GM12892 (cell line): ENCODE results near the gene SERPINA5.

Source experiments
- POLR2A ChIP-seq: IDR thresholded peaks from 2 replicates; pipeline ENCODE4 v1.6.1; 2011; ENCODE audit warnings: low read depth, low read length, control low read depth
- POLR2AphosphoS5 ChIP-seq: IDR thresholded peaks from 2 replicates; pipeline ENCODE4 v1.6.1; 2011; ENCODE audit warnings: low read depth, low read length, control low read depth

DNA sequence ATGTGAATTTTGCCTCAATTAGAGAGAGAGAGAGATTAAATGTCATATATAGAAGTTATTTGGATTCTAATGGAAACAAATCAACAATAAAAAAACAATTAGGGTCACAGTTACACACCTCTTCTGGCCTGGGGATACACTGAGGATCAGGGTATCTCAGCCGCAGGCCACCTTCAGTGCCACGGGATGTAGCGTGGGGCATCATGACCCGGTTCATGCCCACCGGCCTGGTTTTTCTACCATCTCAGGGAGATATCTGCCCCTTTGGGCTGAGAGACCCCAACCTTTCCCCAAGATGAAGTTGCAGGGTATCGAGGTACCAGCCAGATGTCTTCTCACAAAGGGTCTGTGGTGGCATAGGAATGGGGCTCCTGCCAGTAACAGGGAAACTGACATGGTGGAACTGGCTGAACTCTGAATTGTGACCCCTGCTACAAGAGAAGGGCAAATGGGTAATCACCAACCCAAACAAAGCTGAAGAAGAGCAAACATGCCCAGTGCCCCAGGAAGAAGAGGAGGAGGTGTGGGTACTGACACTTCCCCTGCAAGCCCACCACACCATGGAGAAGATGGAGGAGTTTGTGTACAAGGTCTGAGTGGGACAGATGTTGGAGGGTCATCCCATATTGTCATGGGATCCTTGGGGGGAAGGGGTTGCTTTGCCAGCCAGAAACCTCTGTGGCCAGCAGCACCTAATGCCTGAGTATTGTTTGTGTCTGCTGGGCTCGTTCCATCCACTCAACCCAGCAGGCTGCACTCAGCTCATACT, 50.5 kb downstream of the SERPINA5 start:
- TF ChIP-seq POLR2AphosphoS5 (no peak), POLR2A (no peak)
